NCI-H748 (cell line): ENCODE results near the gene SLC8A1.

Experiments
- DNase-seq: peaks from one replicate; lab custom pipeline; 2025; ENCODE audit not compliant: unreplicated experiment; lab: John Stamatoyannopoulos, UW

SLC8A1 gene

DNA sequence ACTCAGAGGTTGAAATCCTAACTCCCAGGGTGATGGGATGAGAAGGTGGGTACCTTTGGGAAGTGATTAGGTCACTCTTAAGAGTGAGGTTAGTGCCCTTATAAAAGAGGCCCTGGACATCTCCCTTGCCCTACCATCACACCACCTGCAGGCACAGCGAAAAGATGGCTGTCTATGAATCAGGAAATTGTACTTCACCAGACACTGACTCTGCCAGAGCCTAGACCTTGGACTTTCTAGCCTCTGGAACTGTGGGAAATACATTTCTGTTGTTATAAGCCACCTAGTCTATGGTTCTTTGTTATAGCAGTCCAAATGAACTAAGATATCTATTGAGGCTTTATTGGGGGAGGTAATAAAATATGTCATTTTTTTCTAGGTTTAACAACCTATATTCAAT lies 203.6 kb downstream of the SLC8A1 start:
- DNase-seq = no peak

DNA sequence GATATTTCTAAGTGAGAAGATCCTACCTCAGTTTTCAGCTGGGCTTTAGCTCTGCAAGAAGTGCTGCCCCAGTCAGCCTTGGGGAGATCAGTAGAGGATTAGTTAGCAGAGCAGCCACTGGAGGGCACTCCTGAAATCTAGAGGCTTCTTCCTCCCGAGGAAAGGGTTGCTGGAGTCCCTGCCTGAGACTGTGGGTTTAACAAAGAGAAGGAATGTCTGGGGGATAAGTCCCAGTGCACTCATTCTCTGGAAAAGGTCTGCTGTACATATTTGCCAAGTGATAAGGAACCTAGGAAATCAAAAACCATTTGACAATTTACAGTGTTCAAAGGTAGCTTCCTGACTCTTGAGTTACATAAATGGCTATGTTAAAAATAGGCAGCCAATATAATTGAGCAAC lies 207.2 kb downstream of the SLC8A1 start:
- peak; percentile 75 for DNase-seq

DNA sequence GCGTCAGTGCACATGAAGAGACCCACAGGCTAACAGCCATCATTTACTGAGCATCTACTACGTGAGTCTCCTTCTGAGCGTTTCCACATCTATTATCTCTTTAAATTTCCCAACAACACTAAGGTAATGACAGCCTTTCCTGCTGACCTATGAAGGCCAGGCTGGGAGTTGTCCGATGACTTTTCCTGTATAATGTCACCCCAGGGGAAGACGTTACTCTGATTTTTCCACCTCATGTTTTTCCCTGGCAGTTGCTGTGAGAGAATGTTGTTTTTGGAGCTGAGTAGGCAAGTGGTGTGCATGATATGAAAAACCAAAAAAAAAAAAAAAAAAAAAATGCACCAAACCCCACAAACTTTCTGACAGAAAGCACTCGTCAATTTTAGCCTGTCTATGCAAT lies 207.6 kb downstream of the SLC8A1 start:
- no peak for DNase-seq

DNA sequence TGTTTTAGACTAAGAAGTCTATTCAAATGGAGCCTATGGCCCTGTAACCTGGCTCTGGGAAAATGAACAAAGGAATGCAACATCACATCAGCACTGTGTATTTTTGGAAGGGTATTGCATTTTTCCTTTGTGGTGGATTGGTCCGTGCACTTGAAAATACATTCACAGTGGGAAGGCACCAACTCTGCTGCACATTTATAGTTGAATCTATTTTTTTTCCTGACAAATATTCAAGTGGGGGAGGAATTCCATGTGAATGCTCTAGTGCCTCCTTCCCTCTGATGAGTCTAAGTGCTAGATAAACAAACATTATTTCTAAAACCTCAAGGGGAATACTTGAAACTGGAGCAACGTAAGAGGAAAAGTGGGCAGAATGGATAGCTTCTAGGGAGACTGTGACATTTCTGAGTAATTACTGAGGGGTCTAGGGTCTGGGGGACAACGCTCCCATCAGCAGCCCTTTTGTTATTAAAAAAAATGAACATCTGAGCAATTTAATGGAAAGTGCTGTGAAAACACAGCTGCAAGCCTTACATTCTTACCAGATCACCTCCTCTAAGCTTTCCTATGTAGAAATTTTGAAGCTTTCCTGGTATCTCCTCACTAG lies 208.2 kb downstream of the SLC8A1 start:
- peak; percentile 58 for DNase-seq

DNA sequence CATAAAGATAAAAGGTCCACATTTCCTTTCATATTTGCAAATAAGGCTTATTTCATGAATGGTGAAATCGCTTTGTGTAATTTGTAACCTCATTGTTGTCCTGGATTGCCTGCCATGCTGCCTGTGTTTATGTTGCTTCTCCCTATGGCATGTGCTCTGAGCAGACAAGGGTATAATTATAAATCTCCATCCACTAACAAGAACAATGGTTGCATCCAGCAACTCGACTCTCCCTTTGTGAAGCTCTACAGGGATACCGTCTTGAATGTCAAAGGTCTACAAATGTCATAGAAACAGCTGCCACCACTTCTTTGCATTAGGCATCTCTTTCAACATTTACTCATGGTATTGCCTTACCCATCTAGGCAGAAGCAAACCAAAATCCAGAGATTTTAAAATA lies 209.6 kb downstream of the SLC8A1 start:
- peak; percentile 95 for DNase-seq

DNA sequence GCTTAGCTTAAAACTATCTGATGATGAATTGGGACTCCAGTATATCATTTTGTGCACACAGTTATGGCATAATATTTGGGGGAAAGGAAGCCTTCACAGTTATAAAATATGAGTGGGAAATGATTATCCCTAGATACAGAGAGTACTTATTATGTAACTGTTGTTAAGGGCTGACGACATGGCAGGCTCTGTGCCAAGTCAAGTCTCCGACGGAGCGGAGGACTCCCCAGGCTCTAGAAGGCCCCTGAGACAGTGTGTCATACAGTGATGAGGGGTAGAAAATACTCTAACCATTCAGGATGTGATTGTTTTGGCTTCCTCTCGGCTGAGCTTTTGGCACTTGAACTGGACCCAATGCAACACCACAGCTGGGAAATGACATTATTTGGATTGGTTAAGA lies 211.8 kb downstream of the SLC8A1 start:
- peak; percentile 71 for DNase-seq

DNA sequence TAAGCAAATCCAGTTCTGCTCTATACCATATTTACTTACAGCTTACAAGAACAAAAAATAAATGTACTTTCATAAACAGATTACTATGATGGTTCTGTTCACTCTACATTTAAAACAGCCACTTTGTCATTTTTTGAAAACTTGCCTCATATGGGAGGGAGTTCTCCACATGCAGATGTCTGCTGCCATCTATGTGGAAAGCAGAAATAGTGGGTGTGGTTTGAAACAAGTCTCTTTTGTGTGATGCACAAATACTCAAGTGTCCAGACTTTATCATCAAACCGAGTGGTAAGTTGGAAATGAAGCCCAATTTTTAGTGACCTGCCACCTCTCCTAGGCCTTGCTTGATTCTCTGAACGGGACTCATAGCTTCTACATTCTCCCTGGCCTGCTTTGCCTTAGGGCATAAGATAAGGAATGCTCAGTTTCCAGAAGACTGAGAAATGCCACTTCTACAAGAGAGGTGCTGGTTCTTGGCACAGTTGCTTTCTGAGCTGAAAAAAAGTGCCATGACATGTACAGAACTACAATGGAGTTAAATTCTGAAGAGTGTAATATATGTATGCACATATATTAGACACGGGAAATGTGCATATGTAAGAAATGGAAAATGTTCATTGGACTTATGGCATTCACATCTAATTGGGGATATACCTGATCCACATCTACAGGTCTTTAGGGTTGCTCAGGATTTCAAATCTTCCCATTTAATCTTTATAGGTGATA lies 221.0 kb downstream of the SLC8A1 start:
- peak; percentile 12 for DNase-seq

DNA sequence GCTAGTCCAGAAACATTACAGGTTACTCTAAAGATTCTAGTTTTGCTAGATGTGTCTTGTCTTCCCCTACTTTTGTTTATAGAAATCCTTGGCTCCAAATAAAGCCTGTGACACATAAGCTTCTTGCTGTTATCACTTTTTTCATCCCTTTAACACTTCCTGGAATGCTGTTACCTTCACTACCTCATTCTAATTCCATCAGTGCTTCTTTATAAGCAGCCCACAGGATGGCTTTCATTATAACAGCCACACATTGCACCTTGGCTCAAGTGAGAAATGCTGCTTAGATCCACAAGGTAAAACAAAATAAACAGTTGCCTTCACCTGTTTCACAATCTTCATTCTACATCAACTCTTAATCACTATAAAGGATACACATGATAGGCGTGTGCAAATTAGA lies 221.7 kb downstream of the SLC8A1 start:
- DNase-seq = no peak

DNA sequence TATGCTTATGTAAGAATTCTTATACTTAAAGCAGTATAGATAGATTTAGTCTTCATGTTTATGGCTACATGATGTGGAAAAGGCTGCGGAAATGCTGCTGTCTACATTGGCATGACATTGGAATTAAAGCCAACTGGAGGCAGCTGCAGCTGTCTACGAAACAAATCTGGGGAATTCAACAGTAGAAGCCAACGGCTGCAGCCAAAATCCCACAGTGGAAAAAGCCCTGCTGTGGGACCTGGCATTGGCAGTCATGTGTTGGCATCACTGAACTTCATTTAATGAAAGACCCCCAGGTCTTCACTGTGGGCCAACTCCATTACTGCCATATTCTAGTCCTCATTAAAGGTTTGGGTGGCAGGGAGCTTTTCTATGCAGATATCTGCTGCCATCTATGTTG lies 223.6 kb downstream of the SLC8A1 start:
- DNase-seq = no peak

DNA sequence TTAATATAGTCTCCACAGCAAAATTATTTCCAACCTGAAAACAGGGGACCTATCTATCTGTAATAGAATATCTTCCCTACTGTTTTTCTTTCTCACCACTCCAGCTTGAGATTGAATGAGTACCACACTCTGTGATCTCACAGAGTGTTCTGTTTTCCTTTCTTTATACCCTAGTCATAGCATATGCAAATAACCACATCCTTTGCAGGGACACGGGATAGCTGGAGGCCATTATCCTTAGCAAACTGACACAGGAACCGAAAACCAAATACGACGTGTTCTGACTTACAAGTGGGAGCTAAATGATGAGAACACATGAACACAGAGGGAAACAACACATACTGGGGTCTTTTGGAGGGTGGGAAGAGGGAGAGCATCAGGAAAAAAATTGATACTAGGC lies 224.7 kb downstream of the SLC8A1 start:
- DNase-seq = no peak

DNA sequence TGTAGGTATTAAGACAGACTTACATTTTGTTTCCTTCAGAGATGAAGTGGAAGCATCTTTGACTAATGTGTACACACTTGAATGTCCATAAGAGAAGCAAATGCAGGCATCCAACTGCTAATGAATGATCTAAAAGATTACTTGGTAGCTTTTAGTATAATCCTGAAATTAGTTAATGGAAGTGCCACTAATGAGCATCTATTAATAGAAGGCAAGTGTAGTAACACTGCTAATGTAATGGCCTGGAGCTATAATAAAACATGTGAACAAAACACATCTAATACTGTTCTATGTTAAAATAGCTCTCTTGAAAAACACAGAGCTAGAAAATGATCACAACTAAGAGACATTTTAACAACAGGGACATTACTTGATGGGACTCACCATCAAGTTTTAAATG lies 225.3 kb downstream of the SLC8A1 start:
- no peak for DNase-seq

DNA sequence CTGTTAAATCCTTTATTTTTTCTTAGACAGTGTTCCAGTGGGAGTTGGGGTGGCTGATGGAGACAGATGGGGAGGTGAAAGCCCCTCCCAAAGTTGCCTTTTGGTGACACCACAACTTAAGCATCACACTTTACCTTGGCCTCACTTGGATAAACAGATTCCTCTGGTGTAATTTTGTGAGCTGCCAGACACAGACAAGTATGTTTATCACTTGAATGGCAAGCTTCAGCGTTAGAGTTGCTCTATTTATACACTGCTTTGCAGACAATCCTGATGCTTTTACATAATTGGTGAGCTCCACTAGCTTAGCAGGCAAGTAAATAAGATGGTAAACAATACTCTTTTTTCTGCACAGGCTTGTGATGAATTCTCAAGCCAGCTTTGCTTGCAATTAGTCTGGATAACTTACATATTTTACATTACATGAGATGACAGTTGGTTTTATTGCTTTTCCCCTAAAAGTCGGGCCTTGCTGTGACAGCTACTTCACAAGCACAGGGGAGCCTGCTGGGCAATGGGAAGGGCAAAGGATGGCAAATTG lies 226.2 kb downstream of the SLC8A1 start:
- DNase-seq = peak; percentile 20

DNA sequence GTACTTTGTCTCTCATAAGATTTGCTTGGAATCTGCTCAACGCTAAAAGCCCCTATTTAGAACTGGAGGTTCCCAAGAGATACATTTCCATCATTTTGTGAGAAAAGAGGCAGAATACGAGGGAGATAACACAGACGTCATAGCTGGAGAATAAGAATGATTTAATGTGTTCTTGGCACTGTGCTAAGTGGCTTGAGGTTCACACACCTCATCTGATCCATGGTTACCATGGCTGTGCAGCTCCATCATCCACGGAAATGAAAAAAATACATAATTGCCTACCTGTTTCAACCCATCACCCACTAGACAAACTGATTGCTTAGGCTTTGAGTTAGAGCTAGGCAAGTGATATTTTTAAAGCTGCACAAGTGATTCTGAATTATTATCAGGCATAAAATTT lies 227.6 kb downstream of the SLC8A1 start:
- no peak for DNase-seq

DNA sequence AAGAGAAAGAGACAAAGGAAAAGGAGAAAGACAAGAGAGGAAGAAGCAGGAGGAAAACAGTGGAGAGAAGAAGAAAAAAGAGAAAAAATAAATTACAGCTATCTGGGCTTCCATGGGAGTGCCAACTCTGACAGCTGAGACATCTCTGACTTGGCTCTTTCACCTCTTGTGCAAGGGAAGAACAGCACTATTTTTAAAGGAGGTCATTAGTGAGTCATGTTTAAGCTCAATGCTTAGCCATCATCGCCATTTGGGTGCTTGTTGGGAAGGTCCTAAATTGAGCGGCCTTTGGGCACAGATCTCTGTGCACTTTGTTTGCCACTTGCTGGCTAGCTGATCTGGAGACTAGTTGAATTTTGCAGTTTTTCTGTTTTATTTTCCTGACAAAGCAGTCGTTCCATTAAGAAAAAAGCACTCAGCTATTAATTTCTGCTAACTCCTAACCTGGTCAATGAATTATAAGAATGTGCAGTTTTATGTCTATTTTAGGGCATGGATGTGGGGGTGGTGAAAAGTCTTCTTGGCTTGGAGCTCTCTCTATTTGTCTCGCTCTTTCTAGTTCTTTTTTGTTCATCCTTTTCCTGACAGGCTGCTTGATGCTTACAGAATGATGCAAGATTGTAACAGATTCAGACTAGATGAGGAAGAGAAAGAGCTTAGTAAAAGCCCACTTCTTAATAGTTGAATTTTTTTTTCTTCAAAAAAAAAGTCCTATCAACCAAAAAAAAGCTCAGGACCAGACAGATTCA lies 231.5 kb downstream of the SLC8A1 start:
- no peak for DNase-seq

DNA sequence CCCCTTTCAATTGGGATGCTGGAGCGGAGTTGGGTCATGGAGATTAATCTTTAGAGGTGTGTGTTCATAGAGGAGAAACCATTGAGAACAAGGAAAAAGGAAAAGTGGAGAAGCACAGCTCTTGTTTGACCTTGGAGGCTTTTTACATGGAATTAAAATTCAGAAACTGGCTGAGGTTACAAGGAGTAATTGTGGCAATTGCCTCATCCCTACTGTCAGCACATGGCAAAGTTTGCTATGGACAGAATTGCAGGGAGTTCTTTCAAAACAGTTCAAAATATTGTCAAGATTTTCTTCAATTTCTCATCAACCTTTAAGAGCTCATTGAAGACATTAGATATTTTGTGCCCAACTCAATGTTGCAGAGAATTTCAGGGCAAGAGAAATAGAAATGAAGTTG lies 232.7 kb downstream of the SLC8A1 start:
- DNase-seq = no peak

DNA sequence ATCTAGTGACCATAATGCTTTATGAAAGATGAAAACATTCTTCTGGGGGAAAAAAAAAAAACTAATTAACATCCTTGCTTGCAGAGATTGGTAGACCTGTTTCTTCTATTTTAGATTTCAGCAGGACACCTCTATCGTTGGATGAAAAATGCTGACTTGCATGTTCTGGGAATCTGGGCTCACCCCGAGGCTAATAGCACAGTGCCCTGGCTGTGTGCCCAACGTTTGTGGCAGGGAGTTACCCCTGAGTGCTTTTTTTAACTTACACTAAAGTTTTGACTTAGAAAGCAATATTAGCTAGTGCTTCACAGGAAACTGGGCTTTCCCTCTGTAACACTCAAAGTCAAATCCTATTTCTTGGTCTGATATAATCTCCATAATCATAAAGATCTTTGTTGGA lies 233.2 kb downstream of the SLC8A1 start:
- DNase-seq = peak; percentile 66

DNA sequence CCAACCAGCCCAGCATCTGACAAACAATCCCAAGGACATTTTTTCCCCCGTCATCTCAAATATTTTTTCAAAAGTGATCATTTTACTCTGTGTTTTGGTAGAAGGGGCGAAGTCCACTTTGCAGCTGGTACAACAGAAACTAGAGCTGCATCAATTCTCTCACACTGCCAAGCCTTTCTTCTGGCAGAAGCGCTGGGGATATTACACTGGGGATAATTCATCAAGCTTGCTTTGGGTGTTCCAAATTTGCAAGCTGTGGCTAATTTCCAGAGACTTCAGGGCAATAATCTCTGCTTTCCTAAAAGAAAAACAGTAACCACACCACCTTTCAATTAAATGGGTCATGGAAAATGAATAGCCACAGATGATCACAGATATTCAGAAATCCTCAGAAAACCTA lies 238.3 kb downstream of the SLC8A1 start:
- no peak for DNase-seq

DNA sequence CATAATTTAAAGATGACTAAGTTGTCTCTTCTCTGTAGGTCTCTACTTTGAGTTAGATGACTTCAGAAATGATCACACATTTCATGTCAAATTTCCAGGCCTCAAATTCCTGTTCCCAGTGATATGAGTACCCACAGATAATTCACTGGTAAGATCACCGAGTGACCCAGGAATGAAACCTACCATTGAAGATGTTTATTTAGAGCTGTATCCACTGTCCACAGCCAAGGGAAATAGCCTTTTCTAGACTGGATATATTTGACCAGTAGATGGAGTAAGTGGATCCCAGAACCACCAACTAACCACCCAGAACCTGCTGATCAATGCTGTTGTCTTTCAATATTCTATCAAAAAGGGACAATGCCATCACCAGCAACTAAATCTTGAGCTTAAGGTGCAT lies 238.8 kb downstream of the SLC8A1 start:
- peak; percentile 21 for DNase-seq

DNA sequence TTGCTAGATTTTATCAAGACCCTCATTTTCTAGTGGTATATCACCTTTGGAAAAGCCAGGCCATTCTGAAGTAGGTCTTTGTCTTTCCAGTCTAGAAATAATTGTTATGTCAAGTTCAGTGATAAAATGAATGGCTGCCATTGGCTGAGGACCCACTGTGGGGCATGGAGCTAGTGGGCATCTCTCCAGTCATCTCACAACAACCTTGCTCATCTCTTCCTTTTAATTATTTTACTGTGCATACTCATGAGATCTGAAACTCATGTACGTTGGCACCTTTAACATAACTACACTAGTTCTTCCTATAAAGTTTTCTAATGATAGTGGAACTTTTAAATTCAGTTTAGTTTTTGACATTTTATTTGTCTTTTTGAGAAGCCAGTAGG lies 240.9 kb downstream of the SLC8A1 start:
- DNase-seq = no peak

DNA sequence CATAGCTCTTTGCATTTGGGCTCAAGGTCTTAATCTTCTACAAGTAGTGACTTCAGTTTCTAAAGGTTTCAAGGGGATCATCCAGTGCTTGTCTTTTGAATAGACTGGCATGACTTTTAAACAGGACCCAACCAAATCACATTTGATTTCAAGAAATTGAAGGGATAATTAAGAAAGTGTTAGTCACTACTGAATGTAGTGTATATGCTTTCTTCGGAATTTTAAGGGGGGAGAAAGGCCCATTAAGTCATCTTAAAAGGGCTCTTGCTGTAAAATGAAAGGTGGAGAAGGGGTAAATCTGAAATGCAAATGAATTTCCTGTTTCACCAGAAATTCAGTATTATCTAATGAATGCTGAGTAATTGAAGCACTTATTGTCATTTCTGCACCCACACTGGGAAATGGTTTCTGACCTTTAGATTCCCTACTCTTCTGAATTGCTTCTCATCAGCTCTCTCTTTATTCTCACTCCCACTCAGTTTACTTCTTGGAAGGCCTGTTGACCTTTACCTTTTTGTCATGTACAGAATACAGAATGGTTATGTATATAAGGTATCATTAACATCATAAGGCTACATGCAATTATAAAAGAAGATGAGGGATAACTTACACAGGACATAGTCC lies 241.4 kb downstream of the SLC8A1 start:
- no peak for DNase-seq

DNA sequence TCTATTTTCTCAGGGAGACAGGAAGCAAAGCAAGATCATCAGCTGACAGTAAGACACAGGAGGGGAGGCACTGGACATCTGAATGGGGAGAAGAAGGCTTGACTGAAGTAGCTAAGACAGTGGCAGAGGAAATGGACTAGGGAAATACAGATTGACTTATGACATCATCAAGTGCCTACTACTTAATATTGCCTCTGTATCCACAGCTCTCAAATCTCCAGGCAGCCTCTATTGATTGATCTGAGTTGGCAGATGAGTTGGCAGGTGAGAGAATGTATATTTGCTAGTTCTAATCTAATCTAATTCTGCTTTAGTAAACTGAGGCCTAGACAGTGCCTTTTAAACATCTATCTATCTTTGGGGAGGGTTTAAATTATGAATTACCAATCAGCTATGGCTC lies 242.1 kb downstream of the SLC8A1 start:
- no peak for DNase-seq

DNA sequence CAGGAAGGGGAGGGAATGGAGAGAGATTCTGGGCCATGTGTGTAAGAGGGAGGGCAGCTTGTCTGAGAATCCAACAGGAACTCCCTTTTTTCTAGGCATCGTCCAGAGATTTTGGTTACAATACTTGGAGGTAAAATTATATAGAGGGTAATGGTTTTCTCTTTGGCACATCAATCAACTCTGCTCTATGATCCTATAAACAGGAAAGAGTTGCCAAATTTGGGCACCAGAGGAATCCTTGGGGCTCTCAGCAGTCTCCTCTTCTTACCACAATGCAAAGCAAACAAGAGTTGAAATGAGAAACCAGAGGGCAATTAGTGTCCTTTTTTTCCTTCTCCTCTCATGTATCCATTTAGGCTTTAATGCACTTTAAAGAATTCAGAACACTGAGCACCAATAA lies 243.4 kb downstream of the SLC8A1 start:
- DNase-seq = peak; percentile 78
